GM19468 (cell line): ENCODE results near the gene TMEFF2.

Source experiments
- ATAC-seq: cut with Tn5 transposase; IDR thresholded peaks from one replicate; pipeline ENCODE4 v1.9.1; 2021; ENCODE audit warnings: mild to moderate bottlenecking, moderate library complexity, moderate number of reproducible peaks; ENCODE audit not compliant: unreplicated experiment; ENCODE audit errors: extremely low read depth

Gene TMEFF2

GRCh38 chr2:192026825-192027120, 168.0 kb downstream of the TMEFF2 start:
- ATAC-seq = no peak

- no peak for ATAC-seq
Observed at GRCh38 chr2:192026059-192026824, 168.5 kb downstream of the TMEFF2 start.

GRCh38 chr2:192025637-192026036, 169.1 kb downstream of the TMEFF2 start:
- ATAC-seq = no peak

- ATAC-seq = no peak
Observed at GRCh38 chr2:192023006-192023405, 171.7 kb downstream of the TMEFF2 start.

- ATAC-seq = no peak
Observed at GRCh38 chr2:192017844-192018243, 176.9 kb downstream of the TMEFF2 start.

- ATAC-seq = no peak
Observed at GRCh38 chr2:192016265-192016664, 178.5 kb downstream of the TMEFF2 start.

GRCh38 chr2:192013211-192013610, 181.5 kb downstream of the TMEFF2 start:
- no peak for ATAC-seq

- no peak for ATAC-seq
Observed at GRCh38 chr2:192011196-192011595, 183.5 kb downstream of the TMEFF2 start.

GRCh38 chr2:192010073-192010472, 184.7 kb downstream of the TMEFF2 start:
- no peak for ATAC-seq

- no peak for ATAC-seq
Observed at GRCh38 chr2:192007581-192008228, 187.0 kb downstream of the TMEFF2 start.

- ATAC-seq = no peak
Observed at GRCh38 chr2:192005211-192005610, 189.5 kb downstream of the TMEFF2 start.

GRCh38 chr2:192004188-192004963, 190.4 kb downstream of the TMEFF2 start:
- peak; percentile 42 for ATAC-seq

- ATAC-seq = no peak
Observed at GRCh38 chr2:192002418-192002817, 192.3 kb downstream of the TMEFF2 start.

GRCh38 chr2:192000196-192000980, 194.3 kb downstream of the TMEFF2 start:
- ATAC-seq = no peak

GRCh38 chr2:191999101-191999841, 195.5 kb downstream of the TMEFF2 start:
- no peak for ATAC-seq

- ATAC-seq = no peak
Observed at GRCh38 chr2:191995285-191995684, 199.4 kb downstream of the TMEFF2 start.

- ATAC-seq = no peak
Observed at GRCh38 chr2:191994749-191995148, 200.0 kb downstream of the TMEFF2 start.

- ATAC-seq = no peak
Observed at GRCh38 chr2:191991442-191991841, 203.3 kb downstream of the TMEFF2 start.

GRCh38 chr2:191985740-191986139, 209.0 kb downstream of the TMEFF2 start:
- no peak for ATAC-seq

- ATAC-seq = no peak
Observed at GRCh38 chr2:191983591-191983990, 211.1 kb downstream of the TMEFF2 start.
